Right lobe of liver (tissue), 6 donors: Measurements from ENCODE around the gene MAST3. TPM values are rescaled to one million over a fixed set of nuclear protein-coding genes. Genes with fewer than 3 reads are reported as not detected.
A peak's percentile ranks its signal among the peaks of the same experiment; 100 is the strongest.

Experiments
- ATAC-seq, 4 donors: fragments of 200-7000 bp; cut with Tn5 transposase; one replicate each; pipeline ENCODE4 v1.9.1; 2020; ENCODE audit warnings: mild to moderate bottlenecking in 4 of 4, moderate library complexity in 4 of 4
- DNase-seq, 3 donors: peaks; one replicate each; pipeline ENCODE4 v3.0.0-alpha.2; 2020
- H3K27ac ChIP-seq, 3 donors: fragments of 200-600 bp; one replicate each; pipeline ENCODE4 v1.8.0; 2022
- H3K27me3 ChIP-seq, 2 donors: fragments of 200-600 bp; one replicate each; pipeline ENCODE4 v1.8.0; 2022
- H3K36me3 ChIP-seq, 4 donors: fragments of 200-600 bp; sonication (generic) in 1 of 4; one replicate each; pipeline versions ENCODE4 v1.5.1 to v1.8.0; 2017 to 2022; ENCODE audit warnings: control low read depth in 1 of 4
- H3K4me1 ChIP-seq, 4 donors: fragments of 200-600 bp; sonication (generic) in 1 of 4; one replicate each; pipeline versions ENCODE4 v1.5.1 to v1.8.0; 2017 to 2022; ENCODE audit warnings: control low read depth in 1 of 4
- H3K4me3 ChIP-seq, 3 donors: fragments of 200-600 bp; one replicate each; pipeline ENCODE4 v1.8.0; 2022
- H3K9me3 ChIP-seq, 4 donors: fragments of 200-600 bp; sonication (generic) in 1 of 4; one replicate each; pipeline versions ENCODE4 v1.5.1 to v1.8.0; 2017 to 2022; ENCODE audit warnings: control low read depth in 1 of 4
- CTCF ChIP-seq, 4 donors: fragments of 200-600 bp in 3 of 4; fragments of 450-650 bp in 1 of 4; IDR thresholded peaks; one replicate each; pipeline versions ENCODE4 v1.5.1 to v1.8.0; 2016 to 2022; ENCODE audit warnings: antibody characterized with exemption in 4 of 4, mild to moderate bottlenecking in 2 of 4
- POLR2A ChIP-seq: fragments of 450-650 bp; IDR thresholded peaks from one replicate; pipeline ENCODE4 v1.6.1; 2017; ENCODE audit warnings: antibody characterized with exemption, mild to moderate bottlenecking
- WGBS: methylation state at CpG from one replicate; pipeline ENCODE4 v1.1.6; 2018; ENCODE audit warnings: low coverage, low lambda C conversion rate; ENCODE audit not compliant: insufficient coverage; ENCODE audit errors: missing lambda C conversion rate; 5-methylcytosine and 5-hydroxymethylcytosine counted together
- intact Hi-C, 2 donors: fragments of 100-400 bp; cut with DNase I; formaldehyde crosslinking; loops; one replicate each; pipeline versions ENCODE4 v1.11.2 to v1.14.1; 2022
- total RNA-seq, 6 experiments: library from RNA; depleted of rRNA in 2 of 6; stranded (reverse); fragments of >200 nt in 2 of 6; fragmentation: NEBNext Ultra II Directional in 3 of 6; extraction: Animal tissue kit (Norgen Biotek cat#: 25700) in 3 of 6; gene quantifications; one replicate each; pipeline versions ENCODE4 v1.1.0 to v1.2.4, GENCODE V29; 2016 to 2023
- donor health status: DM: no; HTN: yes; CAD: no.
- donor health status: DM: no; HTN: no; CAD: no.
- donor health status: DM: no; HTN: no; CAD: no.
- donor health status: DM: no; HTN: yes; CAD: no.
- donor health status: DM: no; HTN: yes; CAD: no.

The MAST3 gene
- total RNA-seq, 6 experiments from 2014 or later = 8.0 to 17.9 (median 10.0) TPM

- peaks cover 0 to 29% (median 6%) of the 10 kb centered on the region in 4 donors for H3K36me3 ChIP-seq
- ATAC-seq (peak in 1 of 4 donors; percentile 2), DNase-seq (no peak)
- peak overlapping the region in 2 of 3 donors; percentile 39 to 42 for H3K4me3 ChIP-seq
- peak overlapping the region in 1 of 3 donors; percentile 10 for H3K27ac ChIP-seq
- 57% methylated on average over 10 of the region's 13 CpGs for WGBS
- H3K27me3 ChIP-seq = no peaks in the 10 kb centered on the region
- intact Hi-C loops = no loop called here
- H3K4me1 ChIP-seq = peaks cover 0 to 28% (median 10%) of the 10 kb centered on the region in 4 donors
- TF ChIP-seq POLR2A (no peak), CTCF (IDR thresholded peaks at IDR 0.05) (no peak)
- H3K9me3 ChIP-seq = no peaks in the 10 kb centered on the region
Measured at GRCh38 chr19:18160493-18160970, 63.0 kb downstream of the MAST3 start.

GRCh38 chr19:18160971-18161635 is 63.5 kb downstream of the MAST3 start:
- DNase-seq = peak; percentile 81
- no peaks in the 10 kb centered on the region for H3K27me3 ChIP-seq
- intact Hi-C loops = no loop called here
- H3K27ac ChIP-seq = peak overlapping the region in 2 of 3 donors; percentile 10 to 60
- TF ChIP-seq POLR2A (no peak), CTCF (IDR thresholded peaks at IDR 0.05) (peak; percentile 49 to 98 (median 70))
- peak; percentile 75 to 92 (median 83) for ATAC-seq
- peaks cover 0 to 31% (median 7%) of the 10 kb centered on the region in 4 donors for H3K36me3 ChIP-seq
- peaks cover 0 to 23% (median 10%) of the 10 kb centered on the region in 4 donors for H3K4me1 ChIP-seq
- 4% methylated on average over 12 of the region's 66 CpGs for WGBS
- H3K4me3 ChIP-seq = peak overlapping the region; percentile 21 to 42 (median 39)
- no peaks in the 10 kb centered on the region for H3K9me3 ChIP-seq

- no peak overlapping the region for H3K27ac ChIP-seq
- intact Hi-C loops = no loop called here
- DNase-seq = peak in 1 of 3 donors; percentile 60
Measured at GRCh38 chr19:18161636-18162002, 64.0 kb downstream of the MAST3 start.

GRCh38 chr19:18164072-18164471 is 66.5 kb downstream of the MAST3 start:
- DNase-seq (no peak), ATAC-seq (no peak)
- intact Hi-C loops = no loop called here
- peaks cover 0 to 10% (median 2%) of the 10 kb centered on the region in 4 donors for H3K4me1 ChIP-seq
- no peaks in the 10 kb centered on the region for H3K27me3 ChIP-seq
- H3K27ac ChIP-seq = no peak overlapping the region
- WGBS = 97% methylated on average over 7 of the region's 7 CpGs
- peaks cover 0 to 57% (median 15%) of the 10 kb centered on the region in 4 donors for H3K36me3 ChIP-seq
- no peaks in the 10 kb centered on the region for H3K9me3 ChIP-seq
- TF ChIP-seq CTCF (IDR thresholded peaks at IDR 0.05) (no peak), POLR2A (no peak)
- no peak overlapping the region for H3K4me3 ChIP-seq

More at GRCh38 chr19:18161636-18162002, 64.0 kb downstream of the MAST3 start:
- 70% methylated on average over 11 of the region's 19 CpGs for WGBS
- Histone ChIP-seq H3K4me1 (peaks cover 0 to 18% (median 8%) of the 10 kb centered on the region in 4 donors), H3K27me3 (no peaks in the 10 kb centered on the region), H3K4me3 (no peak overlapping the region), H3K36me3 (peaks cover 0 to 35% (median 9%) of the 10 kb centered on the region in 4 donors), H3K9me3 (no peaks in the 10 kb centered on the region)
- TF ChIP-seq POLR2A (no peak), CTCF (IDR thresholded peaks at IDR 0.05) (peak in 1 of 4 donors; percentile 38)
- ATAC-seq = peak in 2 of 4 donors; percentile 3 to 10
